Activated CD8-positive, alpha-beta T cell treated with anti-CD3 and anti-CD28 coated beads, Interleukin-2, amount 10 ng/mL, durations not matched to agents 7 days and 5 days (primary cell): Measurements from ENCODE around the gene SKAP1. TPM values are rescaled to one million over a fixed set of nuclear protein-coding genes. Genes with fewer than 3 reads are reported as not detected.
"Not testable (repeated sequence)": the region's sequence is repeated elsewhere in the genome, so short reads cannot be mapped to it uniquely, and the experiment has no call there.

Experiments used
- ATAC-seq: fragments of 150-1000 bp; cut with Tn5 transposase; one replicate; pipeline ENCODE4 v1.10.0; 2021; ENCODE audit warnings: moderate library complexity
- CTCF ChIA-PET: fragments of 350-600 bp; sonication (Branson Sonifier 250); formaldehyde crosslinking; loops from one replicate; lab custom pipeline; 2021; ENCODE audit warnings: antibody characterized with exemption; lab: Charles Lee
- POLR2A ChIA-PET: fragments of 350-600 bp; sonication (Branson Sonifier 250); formaldehyde crosslinking; loops from one replicate; lab custom pipeline; 2021; ENCODE audit warnings: antibody characterized with exemption; lab: Charles Lee
- DNase-seq: peaks from one replicate; pipeline ENCODE4 v3.0.0-alpha.2; 2020
- H3K27ac Mint-ChIP-seq: one replicate; pipeline ENCODE4 v1.8.0; 2021; ENCODE audit warnings: mild to moderate bottlenecking, mixed read lengths
- H3K27me3 Mint-ChIP-seq: one replicate; pipeline ENCODE4 v1.8.0; 2021; ENCODE audit warnings: low read depth, mixed read lengths
- H3K36me3 Mint-ChIP-seq: one replicate; pipeline ENCODE4 v1.8.0; 2021; ENCODE audit warnings: low read depth, mixed read lengths
- H3K4me1 Mint-ChIP-seq: one replicate; pipeline ENCODE4 v1.8.0; 2021; ENCODE audit warnings: low read depth, mixed read lengths
- H3K4me3 Mint-ChIP-seq: one replicate; pipeline ENCODE4 v1.8.0; 2021; ENCODE audit warnings: mild to moderate bottlenecking, mixed read lengths
- H3K9me3 Mint-ChIP-seq: one replicate; pipeline ENCODE4 v1.8.0; 2022; ENCODE audit warnings: mixed read lengths; ENCODE audit not compliant: insufficient read depth
- total RNA-seq, 2 experiments: library from RNA; stranded (reverse); gene quantifications; one replicate each; pipeline ENCODE4 v1.2.3, GENCODE V29; 2021

Gene SKAP1
- total RNA-seq, 2 experiments from 2014 or later = 93.8 to 94.1 TPM

DNA sequence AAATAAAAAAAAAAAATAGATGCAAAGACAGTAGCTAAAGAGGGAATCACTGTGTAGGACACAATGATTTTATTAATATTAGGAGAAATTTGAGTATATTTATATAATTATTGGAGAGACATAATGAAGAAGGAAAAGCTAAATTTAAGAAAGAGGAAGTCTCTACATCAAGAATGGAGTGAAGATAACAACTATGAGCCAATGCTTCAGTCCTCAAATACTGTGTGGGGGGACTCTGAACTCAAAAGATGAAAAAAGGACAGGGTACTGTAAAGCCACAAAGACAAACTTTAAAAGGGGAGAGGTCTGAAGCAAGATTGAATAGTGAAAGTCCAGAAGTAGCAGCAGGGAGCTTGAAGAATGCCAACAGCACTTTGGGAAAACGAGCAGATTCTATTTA lies 44.7 kb downstream of the SKAP1 start:
- no peaks in the 10 kb centered on the region for H3K27me3 Mint-ChIP-seq
- ChIA-PET CTCF (interaction anchor here (0.8 to 1.6 kb wide), 3 partner anchors 9 to 23 kb away, joined by 3 to 4 read pairs (median 4); no protein-coding TSS in a partner anchor), POLR2A (no interaction called here)
- peaks cover 66% of the 10 kb centered on the region for H3K36me3 Mint-ChIP-seq
- peak overlapping the region; percentile 1 for H3K27ac Mint-ChIP-seq
- H3K4me1 Mint-ChIP-seq = peaks cover 15% of the 10 kb centered on the region
- no peak for DNase-seq
- no peak for ATAC-seq
- no peaks in the 10 kb centered on the region for H3K9me3 Mint-ChIP-seq
- H3K4me3 Mint-ChIP-seq = no peak overlapping the region

DNA sequence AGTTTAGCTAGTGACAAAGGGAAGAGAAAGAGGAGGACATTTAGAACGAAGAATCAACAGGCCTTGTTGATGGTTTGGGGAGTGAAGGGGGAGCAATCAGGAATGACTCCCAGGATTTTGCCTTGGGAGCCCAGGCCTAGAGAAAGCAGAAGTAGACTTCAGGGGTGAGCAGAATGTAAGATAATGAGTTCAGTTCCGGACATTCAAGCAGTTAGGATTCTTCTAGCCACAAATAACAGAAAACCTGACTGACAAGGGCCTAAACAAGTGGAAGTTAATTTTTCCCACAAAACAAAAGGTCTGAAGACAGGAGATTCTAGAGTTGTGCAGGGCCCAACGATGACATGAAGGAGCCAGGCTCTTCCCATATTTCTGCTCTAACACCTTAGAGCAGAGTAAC lies 45.9 kb downstream of the SKAP1 start:
- no peaks in the 10 kb centered on the region for H3K9me3 Mint-ChIP-seq
- POLR2A ChIA-PET = no interaction called here

DNA sequence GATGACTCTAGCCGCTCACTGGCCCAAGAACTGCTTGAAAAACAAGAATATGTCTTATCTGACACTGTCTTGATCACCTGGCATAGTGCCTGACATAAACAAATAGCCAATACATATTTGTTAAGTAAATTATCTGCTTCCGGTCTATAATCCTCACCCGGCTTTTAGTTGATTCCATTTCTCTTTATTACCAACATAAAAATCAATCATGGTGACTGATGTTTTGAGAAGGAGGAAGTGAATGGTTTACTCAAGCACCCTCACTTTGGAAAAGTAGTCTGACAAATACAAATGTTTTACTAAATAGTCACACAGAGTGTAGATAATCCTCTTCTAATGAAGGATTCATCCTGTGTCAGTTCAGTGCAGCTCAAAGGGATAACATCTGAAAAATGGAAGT lies 47.0 kb downstream of the SKAP1 start:
- DNase-seq = no peak
- H3K4me3 Mint-ChIP-seq = no peak overlapping the region
- H3K27ac Mint-ChIP-seq = no peak overlapping the region
- POLR2A ChIA-PET = no interaction called here
- H3K36me3 Mint-ChIP-seq = peaks cover 60% of the 10 kb centered on the region
- no peaks in the 10 kb centered on the region for H3K27me3 Mint-ChIP-seq
- peaks cover 9% of the 10 kb centered on the region for H3K4me1 Mint-ChIP-seq
- CTCF ChIA-PET = interaction anchor here (0.6 to 1.6 kb wide), 2 partner anchors 74 to 451 kb away, joined by 4 read pairs; no protein-coding TSS in a partner anchor
- ATAC-seq = no peak
- H3K9me3 Mint-ChIP-seq = no peaks in the 10 kb centered on the region

More for the DNA sequence above, 45.9 kb downstream of the SKAP1 start:
- Mint-ChIP-seq H3K36me3 (peaks cover 61% of the 10 kb centered on the region), H3K4me1 (peaks cover 10% of the 10 kb centered on the region), H3K27ac (no peak overlapping the region), H3K27me3 (no peaks in the 10 kb centered on the region), H3K4me3 (no peak overlapping the region)
- no peak for ATAC-seq
- CTCF ChIA-PET = no interaction called here
- no peak for DNase-seq

DNA sequence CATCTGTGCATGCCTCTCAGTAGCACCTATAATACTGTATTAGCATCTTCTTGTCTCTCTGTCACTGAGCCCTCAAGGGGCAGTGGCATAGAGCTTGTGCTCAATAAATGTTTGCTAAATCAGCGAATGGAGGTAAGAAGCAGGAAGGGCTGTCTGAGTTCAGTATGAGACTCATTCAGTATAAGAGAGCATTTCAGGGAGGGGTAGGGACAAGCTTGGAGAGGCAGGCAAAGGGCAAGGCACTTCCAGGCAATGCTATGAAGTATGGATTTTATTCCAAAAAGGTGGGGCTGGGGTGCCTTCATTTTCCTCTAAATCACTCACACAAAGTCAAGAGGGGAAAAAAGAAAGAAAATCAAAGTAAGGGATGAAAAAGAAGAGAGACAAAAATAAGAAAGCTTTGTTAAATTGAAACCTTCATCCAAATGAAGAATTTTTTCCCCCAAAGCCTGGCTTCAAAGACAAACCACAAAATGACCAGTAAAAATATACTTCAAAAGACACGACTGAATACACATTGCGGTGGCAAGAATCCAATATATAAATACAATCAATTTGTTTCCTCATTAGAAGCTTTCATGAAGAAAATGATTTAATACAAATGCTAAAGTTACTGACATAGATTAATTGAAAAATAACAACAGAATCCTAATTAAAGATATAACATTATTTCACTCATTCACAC lies 51.2 kb downstream of the SKAP1 start:
- Mint-ChIP-seq H3K9me3 (no peaks in the 10 kb centered on the region), H3K36me3 (peaks cover 45% of the 10 kb centered on the region), H3K4me3 (no peak overlapping the region), H3K4me1 (peaks cover 8% of the 10 kb centered on the region), H3K27ac (no peak overlapping the region), H3K27me3 (no peaks in the 10 kb centered on the region)
- no peak for DNase-seq
- ATAC-seq = no peak
- CTCF ChIA-PET = interaction anchor here (0.7 to 1.7 kb wide), 10 partner anchors 8 to 225 kb away, joined by 3 to 5 read pairs (median 3); partner anchors contain the start of gene HOXB6
- POLR2A ChIA-PET = interaction anchor here (1.4 kb wide), 1 partner anchor 12 kb away, joined by 3 read pairs; no protein-coding TSS in a partner anchor

DNA sequence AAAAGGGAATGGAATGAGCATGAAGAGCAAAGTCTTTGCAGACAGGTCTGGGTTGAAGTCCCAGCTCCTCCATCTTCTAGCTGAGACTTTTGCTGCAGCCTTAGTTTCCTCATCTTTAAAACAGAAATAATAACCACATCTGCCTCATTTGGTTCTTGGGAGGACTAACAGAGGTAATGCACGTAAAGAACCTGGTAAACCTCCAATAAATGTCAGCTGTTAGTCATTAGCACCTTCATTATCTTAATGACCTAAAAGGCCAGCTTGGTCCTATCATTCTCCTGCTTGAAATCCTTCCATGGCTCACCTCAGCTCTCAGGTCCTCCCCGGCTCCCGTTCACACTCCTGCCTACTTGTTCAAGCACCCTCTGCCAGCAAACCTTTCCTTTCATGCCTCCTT lies 51.8 kb downstream of the SKAP1 start:
- Mint-ChIP-seq H3K4me3 (no peak overlapping the region), H3K4me1 (peaks cover 11% of the 10 kb centered on the region), H3K36me3 (peaks cover 46% of the 10 kb centered on the region), H3K27ac (no peak overlapping the region), H3K9me3 (no peaks in the 10 kb centered on the region), H3K27me3 (no peaks in the 10 kb centered on the region)
- DNase-seq (no peak), ATAC-seq (no peak)
- CTCF ChIA-PET = interaction anchor here (0.7 to 1.6 kb wide), 7 partner anchors 9 to 226 kb away, joined by 3 to 5 read pairs (median 3); partner anchors contain the start of genes HOXB5 and HOXB6
- POLR2A ChIA-PET = interaction anchor here (1.4 kb wide), 1 partner anchor 13 kb away, joined by 3 read pairs; no protein-coding TSS in a partner anchor

DNA sequence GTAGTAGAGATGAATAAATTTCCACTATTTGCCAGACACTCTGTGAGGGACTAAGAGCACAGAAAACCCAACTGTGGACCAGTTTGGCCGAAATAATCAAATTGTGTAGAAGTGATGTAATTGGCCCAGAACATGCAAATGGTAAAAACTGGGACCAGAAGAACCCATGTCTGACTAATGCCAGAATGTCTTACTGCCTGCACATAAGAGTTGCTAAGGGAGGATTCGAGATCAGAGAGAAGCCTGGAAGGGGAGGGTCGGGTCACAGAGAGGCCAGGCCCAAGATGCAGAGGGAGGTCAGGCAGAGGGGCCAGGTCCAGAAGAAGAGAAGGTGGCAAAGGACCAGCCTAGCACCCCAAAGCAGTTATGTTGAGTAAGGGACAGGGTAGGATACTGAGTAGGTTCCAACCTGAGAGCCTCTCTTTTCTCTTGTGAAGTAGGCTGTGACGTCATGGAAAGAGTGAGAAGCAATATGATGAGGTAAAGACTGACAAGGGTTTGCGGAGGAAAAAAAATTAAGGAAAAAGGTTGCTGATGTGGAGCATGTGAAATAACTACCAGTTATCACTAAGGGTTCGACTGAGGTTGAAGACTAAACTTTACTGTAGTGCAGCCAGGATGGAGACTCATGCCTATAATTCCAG lies 53.2 kb downstream of the SKAP1 start:
- Mint-ChIP-seq H3K27ac (no peak overlapping the region), H3K27me3 (no peaks in the 10 kb centered on the region), H3K4me3 (no peak overlapping the region), H3K9me3 (no peaks in the 10 kb centered on the region), H3K36me3 (peaks cover 39% of the 10 kb centered on the region), H3K4me1 (peaks cover 14% of the 10 kb centered on the region)
- POLR2A ChIA-PET = no interaction called here
- no peak for DNase-seq
- no peak for ATAC-seq
- CTCF ChIA-PET = interaction anchor here (0.9 to 1.4 kb wide), 3 partner anchors 8 to 217 kb away, joined by 4 to 5 read pairs (median 4); partner anchors contain the start of gene HOXB5

DNA sequence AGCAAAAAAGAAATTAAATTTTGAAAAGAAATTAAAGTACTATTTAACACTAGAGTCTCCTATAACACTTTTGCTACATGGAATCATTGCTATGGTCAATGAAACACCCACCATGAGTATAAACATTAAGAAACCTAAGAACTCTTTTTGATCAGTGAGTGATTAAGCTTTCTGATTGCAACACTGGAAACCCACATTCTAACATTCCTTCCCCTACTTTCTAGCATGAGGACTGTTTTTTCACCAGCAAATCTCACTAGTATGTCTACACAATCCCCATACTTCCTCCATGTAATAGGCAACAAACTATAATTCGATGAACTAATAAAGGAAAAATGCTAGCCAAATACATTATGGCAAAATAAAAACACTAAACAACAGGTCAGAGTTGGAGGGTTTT lies 54.7 kb downstream of the SKAP1 start:
- ChIA-PET POLR2A (no interaction called here), CTCF (interaction anchor here (0.7 to 2.0 kb wide), 10 partner anchors 10 to 218 kb away, joined by 3 to 6 read pairs (median 4); partner anchors contain the start of gene HOXB5)
- no peak overlapping the region for H3K4me3 Mint-ChIP-seq
- no peak for DNase-seq
- H3K27ac Mint-ChIP-seq = no peak overlapping the region
- ATAC-seq = no peak
- H3K27me3 Mint-ChIP-seq = no peaks in the 10 kb centered on the region
- no peaks in the 10 kb centered on the region for H3K9me3 Mint-ChIP-seq
- peaks cover 14% of the 10 kb centered on the region for H3K4me1 Mint-ChIP-seq
- H3K36me3 Mint-ChIP-seq = peaks cover 35% of the 10 kb centered on the region

DNA sequence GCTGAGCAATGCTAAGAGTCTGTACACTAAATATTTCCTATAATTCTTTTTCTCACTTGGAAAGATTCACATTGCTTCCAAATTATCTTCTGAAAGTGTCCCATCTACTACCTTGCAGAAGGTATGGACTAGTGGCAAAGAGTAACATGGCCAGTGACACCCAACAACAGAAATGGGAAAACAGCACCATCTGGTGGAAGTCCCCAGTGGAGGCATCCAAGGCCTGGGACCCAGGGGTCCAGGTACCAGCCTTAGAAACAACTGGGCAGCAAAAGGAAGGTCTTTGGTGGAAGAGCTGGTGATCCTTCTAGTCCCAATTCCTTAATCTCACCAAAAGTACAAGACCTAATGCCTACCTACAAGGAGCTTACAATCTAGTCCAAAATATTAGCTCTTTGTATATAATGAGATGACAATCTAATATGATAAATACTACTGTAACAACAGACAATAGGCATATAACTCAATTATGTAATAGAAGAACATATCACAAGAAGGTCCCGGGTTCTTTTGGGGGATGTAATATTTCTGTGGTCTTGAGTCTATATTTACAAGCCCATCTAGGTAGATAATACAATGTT lies 55.3 kb downstream of the SKAP1 start:
- CTCF ChIA-PET = interaction anchor here (0.7 to 2.0 kb wide), 9 partner anchors 13 to 218 kb away, joined by 3 to 6 read pairs (median 3); partner anchors contain the start of gene HOXB5
- Mint-ChIP-seq H3K4me1 (peaks cover 17% of the 10 kb centered on the region), H3K4me3 (no peak overlapping the region), H3K27ac (no peak overlapping the region), H3K27me3 (no peaks in the 10 kb centered on the region), H3K9me3 (no peaks in the 10 kb centered on the region), H3K36me3 (peaks cover 31% of the 10 kb centered on the region)
- ATAC-seq = peak; percentile 55
- POLR2A ChIA-PET = no interaction called here
- DNase-seq = peak; percentile 33

DNA sequence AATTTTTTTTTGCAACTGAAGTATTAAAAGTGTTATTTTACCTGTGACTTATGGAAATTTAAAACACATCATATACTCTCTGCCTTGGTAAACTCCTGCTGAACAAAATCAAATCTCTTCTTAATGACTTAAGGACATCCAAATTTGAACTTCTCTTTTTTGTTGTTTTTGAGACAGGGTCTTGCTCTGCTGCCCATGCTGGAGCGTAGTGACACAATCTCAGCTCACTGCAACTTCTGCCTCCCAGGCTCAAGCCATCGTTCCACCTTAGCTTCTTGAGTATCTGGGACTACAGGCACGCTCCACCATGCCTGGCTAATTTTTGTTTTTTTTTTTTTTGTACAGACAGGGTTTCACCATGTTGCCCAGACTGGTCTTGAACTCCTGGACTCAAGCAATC lies 56.1 kb downstream of the SKAP1 start:
- Mint-ChIP-seq H3K4me3 (no peak overlapping the region), H3K27ac (no peak overlapping the region), H3K36me3 (peaks cover 33% of the 10 kb centered on the region), H3K4me1 (peaks cover 17% of the 10 kb centered on the region), H3K9me3 (no peaks in the 10 kb centered on the region), H3K27me3 (no peaks in the 10 kb centered on the region)
- ChIA-PET POLR2A (no interaction called here), CTCF (interaction anchor here (1.2 to 2.0 kb wide), 2 partner anchors 11 to 22 kb away, joined by 3 to 5 read pairs; no protein-coding TSS in a partner anchor)
- ATAC-seq (no peak), DNase-seq (no peak)

DNA sequence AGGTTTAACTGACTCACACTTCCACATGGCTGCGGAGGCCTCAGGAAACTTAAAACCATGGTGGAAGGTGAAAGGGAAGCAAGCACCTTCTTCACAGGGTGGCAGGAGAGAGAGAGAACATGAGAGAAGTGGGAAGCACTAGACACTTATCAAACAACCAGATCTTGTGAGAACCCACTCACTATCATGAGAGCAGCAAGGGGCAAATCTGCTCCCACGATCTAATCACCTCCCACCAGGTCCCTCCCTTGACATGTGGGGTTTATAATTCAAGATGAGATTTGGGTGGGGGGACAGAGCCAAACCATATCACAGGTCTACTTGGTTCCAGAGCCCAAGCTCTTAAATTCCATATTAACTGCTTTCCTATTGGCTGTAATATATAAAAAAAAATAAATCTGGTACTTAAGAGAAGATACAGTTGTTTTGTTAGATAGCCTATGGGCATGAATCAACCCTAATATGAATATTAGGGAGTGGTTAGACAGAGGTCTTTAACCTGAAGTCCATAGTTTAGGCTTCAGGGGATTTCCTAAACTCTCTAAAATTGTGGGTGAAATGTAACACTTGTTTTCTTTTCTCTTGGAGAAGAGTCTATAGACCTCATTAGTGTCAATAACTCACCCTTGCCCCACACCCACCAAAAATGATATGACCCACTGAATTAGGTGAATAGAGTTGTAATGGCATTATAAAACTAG lies 56.7 kb downstream of the SKAP1 start:
- CTCF ChIA-PET = interaction anchor here (0.7 to 1.6 kb wide), 3 partner anchors 10 to 20 kb away, joined by 3 to 5 read pairs (median 3); no protein-coding TSS in a partner anchor
- no peak for DNase-seq
- H3K9me3 Mint-ChIP-seq = no peaks in the 10 kb centered on the region
- POLR2A ChIA-PET = no interaction called here
- peak overlapping the region; percentile 68 for H3K27ac Mint-ChIP-seq
- H3K4me1 Mint-ChIP-seq = peaks cover 19% of the 10 kb centered on the region
- ATAC-seq = no peak
- H3K4me3 Mint-ChIP-seq = no peak overlapping the region
- H3K27me3 Mint-ChIP-seq = no peaks in the 10 kb centered on the region
- peaks cover 36% of the 10 kb centered on the region for H3K36me3 Mint-ChIP-seq

DNA sequence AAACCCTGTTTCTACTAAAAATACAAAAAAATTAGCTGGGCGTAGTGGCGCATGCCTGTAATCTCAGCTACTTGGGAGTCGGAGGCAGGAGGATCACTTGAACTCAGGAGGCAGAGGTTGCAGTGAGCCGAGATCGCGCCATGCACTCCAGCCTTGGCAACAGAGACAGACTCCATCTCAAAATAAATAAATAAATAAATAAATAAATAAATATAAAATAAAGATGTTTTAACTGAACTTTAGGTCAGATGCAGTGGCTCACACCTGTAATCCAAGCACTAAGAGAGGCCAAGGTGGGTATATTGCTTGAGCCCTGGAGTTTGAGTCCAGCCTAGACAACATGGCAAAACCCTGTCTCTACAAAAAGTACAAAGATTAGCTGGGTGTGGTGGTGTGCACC lies 61.0 kb downstream of the SKAP1 start:
- Mint-ChIP-seq H3K4me1 (peaks cover 22% of the 10 kb centered on the region), H3K36me3 (peaks cover 48% of the 10 kb centered on the region)
- H3K27ac Mint-ChIP-seq, POLR2A ChIA-PET, H3K27me3 Mint-ChIP-seq, H3K9me3 Mint-ChIP-seq, H3K4me3 Mint-ChIP-seq, DNase-seq, ATAC-seq: not testable (repeated sequence)
- CTCF ChIA-PET = interaction anchor here (0.9 to 1.2 kb wide), 2 partner anchors 109 to 224 kb away, joined by 3 read pairs; partner anchors contain the start of gene HOXB5
